Ishikawa (cell line): ENCODE measurements around the gene AP5Z1.

Source experiments
- CEBPB ChIP-seq: IDR thresholded peaks from 2 replicates; pipeline ENCODE4 v1.6.1; 2012
- CREB1 ChIP-seq: IDR thresholded peaks from 2 replicates; pipeline ENCODE4 v1.6.1; 2012; ENCODE audit warnings: low read depth
- EGR1 ChIP-seq: IDR thresholded peaks from 2 replicates; pipeline ENCODE4 v1.6.1; 2012
- EP300 ChIP-seq: IDR thresholded peaks from 2 replicates; pipeline ENCODE4 v1.6.1; 2012; ENCODE audit warnings: borderline replicate concordance
- FOXM1 ChIP-seq: IDR thresholded peaks from 2 replicates; pipeline ENCODE4 v1.6.1; 2012; ENCODE audit warnings: low read depth, borderline replicate concordance
- MAX ChIP-seq: IDR thresholded peaks from 2 replicates; pipeline ENCODE4 v1.6.1; 2012
- NFIC ChIP-seq: IDR thresholded peaks from 2 replicates; pipeline ENCODE4 v1.6.1; 2012
- RAD21 ChIP-seq: IDR thresholded peaks from 2 replicates; pipeline ENCODE4 v1.6.1; 2012; ENCODE audit warnings: low read depth
- REST ChIP-seq: IDR thresholded peaks from 2 replicates; pipeline ENCODE4 v1.6.1; 2012; ENCODE audit warnings: low read depth, mild to moderate bottlenecking
- TAF1 ChIP-seq: IDR thresholded peaks from 2 replicates; pipeline ENCODE4 v1.6.1; 2012; ENCODE audit warnings: low read depth, mild to moderate bottlenecking
- TCF12 ChIP-seq: IDR thresholded peaks from 2 replicates; pipeline ENCODE4 v1.6.1; 2012; ENCODE audit warnings: low read depth
- TEAD4 ChIP-seq: IDR thresholded peaks from 2 replicates; pipeline ENCODE4 v1.6.1; 2012
- USF1 ChIP-seq: IDR thresholded peaks from 2 replicates; pipeline ENCODE4 v1.6.1; 2012
- YY1 ChIP-seq: IDR thresholded peaks from 2 replicates; pipeline ENCODE4 v1.6.1; 2012; ENCODE audit warnings: low read depth
- ZBTB7A ChIP-seq: IDR thresholded peaks from 2 replicates; pipeline ENCODE4 v1.6.1; 2012; ENCODE audit warnings: low read depth

The AP5Z1 gene

GRCh38 chr7:4820405-4820966, 45.1 kb downstream of the AP5Z1 start:
- TF ChIP-seq YY1 (no peak), USF1 (no peak), RAD21 (no peak), TAF1 (no peak), MAX (no peak), ZBTB7A (no peak), CREB1 (no peak), CEBPB (no peak), EGR1 (no peak), REST (no peak), FOXM1 (no peak), TCF12 (no peak), NFIC (no peak), EP300 (no peak), TEAD4 (no peak)

- no peak for TF ChIP-seq FOXM1
- TF ChIP-seq CEBPB: no peak
- no peak for TF ChIP-seq TEAD4
- TF ChIP-seq ZBTB7A: no peak
- TF ChIP-seq NFIC: no peak
- no peak for TF ChIP-seq TAF1
- TF ChIP-seq MAX: no peak
- no peak for TF ChIP-seq EGR1
- TF ChIP-seq YY1: no peak
- TF ChIP-seq EP300: no peak
- TF ChIP-seq USF1: no peak
Measured at GRCh38 chr7:4820967-4821471, 45.6 kb downstream of the AP5Z1 start.

- TF ChIP-seq USF1: no peak
- no peak for TF ChIP-seq CREB1
- TF ChIP-seq EGR1: no peak
- no peak for TF ChIP-seq NFIC
- no peak for TF ChIP-seq TAF1
- TF ChIP-seq EP300: no peak
- TF ChIP-seq RAD21: no peak
- no peak for TF ChIP-seq CEBPB
- TF ChIP-seq YY1: no peak
- TF ChIP-seq MAX: no peak
Measured at GRCh38 chr7:4822677-4823076, 47.3 kb downstream of the AP5Z1 start.

GRCh38 chr7:4823441-4824119, 48.2 kb downstream of the AP5Z1 start:
- TF ChIP-seq ZBTB7A (no peak), USF1 (no peak), EP300 (no peak), FOXM1 (no peak), MAX (no peak), REST (no peak), CEBPB (no peak), EGR1 (no peak), TEAD4 (no peak), CREB1 (no peak), YY1 (no peak), RAD21 (no peak)
